Measurements from ENCODE around the gene HIP1R.
"Not testable (repeated sequence)": the region's sequence is repeated elsewhere in the genome, so short reads cannot be mapped to it uniquely, and the experiment has no call there.

The HIP1R gene

DNA sequence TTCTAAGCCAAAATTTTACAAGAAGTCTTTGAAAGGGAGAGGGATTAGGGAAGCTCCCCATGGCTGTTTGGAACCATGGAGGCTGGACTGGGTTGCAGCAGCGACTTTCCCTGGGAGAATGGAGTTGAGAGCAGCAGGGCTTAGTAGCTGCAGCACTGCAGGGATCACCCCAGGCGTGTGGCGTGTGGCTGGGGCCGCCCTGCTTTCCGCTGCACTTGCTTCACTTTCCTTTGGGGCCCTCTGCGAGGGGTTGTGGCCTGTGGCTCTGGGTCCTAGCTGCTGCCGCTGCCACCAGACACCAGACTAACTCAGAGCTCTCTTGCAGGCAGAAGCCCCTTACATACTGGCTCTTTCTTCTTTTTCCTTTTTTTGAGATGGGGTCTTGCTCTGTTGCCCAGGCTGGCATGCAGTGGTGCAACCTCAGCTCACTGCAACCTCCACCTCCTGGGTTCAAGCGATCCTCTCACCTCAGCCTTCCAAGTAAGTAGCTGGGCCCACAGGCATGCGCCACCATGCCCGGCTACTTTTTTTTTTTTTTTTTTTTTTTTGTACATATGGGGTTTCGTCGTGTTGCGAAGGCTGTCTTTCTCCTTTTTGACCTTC, 35.5 kb upstream of the HIP1R start:
- TF ChIP-seq, protein P1, sequence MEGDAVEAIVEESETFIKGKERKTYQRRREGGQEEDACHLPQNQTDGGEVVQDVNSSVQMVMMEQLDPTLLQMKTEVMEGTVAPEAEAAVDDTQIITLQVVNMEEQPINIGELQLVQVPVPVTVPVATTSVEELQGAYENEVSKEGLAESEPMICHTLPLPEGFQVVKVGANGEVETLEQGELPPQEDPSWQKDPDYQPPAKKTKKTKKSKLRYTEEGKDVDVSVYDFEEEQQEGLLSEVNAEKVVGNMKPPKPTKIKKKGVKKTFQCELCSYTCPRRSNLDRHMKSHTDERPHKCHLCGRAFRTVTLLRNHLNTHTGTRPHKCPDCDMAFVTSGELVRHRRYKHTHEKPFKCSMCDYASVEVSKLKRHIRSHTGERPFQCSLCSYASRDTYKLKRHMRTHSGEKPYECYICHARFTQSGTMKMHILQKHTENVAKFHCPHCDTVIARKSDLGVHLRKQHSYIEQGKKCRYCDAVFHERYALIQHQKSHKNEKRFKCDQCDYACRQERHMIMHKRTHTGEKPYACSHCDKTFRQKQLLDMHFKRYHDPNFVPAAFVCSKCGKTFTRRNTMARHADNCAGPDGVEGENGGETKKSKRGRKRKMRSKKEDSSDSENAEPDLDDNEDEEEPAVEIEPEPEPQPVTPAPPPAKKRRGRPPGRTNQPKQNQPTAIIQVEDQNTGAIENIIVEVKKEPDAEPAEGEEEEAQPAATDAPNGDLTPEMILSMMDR (conservative IDR thresholded peaks at IDR 0.05) = no peak
- no peak overlapping the region; the same call in 1 of the 2 replicates for H3K27ac ChIP-seq

DNA sequence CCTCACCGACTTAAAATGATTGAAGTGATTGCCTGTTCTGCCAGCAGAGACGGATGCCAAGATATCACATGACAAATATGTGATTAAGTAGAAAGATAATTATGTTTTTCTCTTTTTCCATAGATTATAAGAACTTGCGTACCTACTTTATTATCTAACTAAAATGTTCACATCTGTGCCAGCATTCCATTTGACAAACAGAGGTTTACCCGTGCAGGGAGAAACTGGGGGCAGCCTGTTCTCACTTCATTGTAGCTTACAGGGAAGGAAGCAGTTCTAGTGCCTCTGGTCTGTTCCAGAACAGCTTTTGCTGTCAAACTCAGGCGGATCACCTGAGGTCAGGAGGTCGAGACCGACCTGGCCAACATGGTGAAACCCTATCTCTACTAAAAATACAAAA, 31.3 kb upstream of the HIP1R start:
- peak overlapping the region; percentile 40 for H3K27ac ChIP-seq
- TF ChIP-seq, protein P1 (conservative IDR thresholded peaks at IDR 0.05) = no peak

DNA sequence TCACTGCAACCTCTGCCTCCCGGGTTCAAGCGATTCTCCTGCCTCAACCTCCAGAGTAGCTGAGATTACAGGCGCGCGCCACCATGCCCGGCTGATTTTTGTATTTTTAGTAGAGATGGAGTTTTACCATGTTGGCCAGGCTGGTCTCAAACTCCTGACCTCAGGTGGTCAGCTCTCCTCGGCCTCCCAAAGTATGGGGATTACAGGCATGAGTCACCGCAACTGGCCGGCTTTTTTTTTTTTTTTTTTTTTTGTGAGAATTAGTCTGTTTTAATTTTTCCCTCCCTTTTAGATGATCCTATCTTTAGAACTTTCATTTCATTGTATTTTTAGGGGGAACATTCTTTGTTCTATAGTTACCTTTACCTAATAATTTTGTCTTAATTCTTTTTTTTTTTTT, 30.3 kb upstream of the HIP1R start:
- H3K27ac ChIP-seq = not testable (repeated sequence)

DNA sequence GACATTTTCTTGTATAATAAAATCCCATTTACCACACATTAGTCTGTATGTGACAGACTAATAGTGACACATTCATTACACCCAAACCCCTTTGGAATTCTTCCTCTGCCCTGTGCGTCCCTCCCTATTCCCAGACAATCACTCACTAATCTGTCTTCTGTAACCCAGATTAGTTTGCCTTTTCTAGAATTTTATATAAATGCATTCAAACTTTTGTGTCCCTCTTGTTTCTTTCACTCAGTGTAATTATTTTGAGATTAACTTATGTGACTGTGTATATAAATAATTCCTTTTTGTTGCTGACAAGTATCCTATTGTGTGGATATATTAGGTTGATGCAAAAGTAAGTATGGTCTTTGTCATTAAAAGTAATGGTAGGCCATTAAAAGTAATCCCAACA, 27.6 kb upstream of the HIP1R start:
- TF ChIP-seq, protein P1 (conservative IDR thresholded peaks at IDR 0.05) = no peak
- no peak overlapping the region for H3K27ac ChIP-seq

DNA sequence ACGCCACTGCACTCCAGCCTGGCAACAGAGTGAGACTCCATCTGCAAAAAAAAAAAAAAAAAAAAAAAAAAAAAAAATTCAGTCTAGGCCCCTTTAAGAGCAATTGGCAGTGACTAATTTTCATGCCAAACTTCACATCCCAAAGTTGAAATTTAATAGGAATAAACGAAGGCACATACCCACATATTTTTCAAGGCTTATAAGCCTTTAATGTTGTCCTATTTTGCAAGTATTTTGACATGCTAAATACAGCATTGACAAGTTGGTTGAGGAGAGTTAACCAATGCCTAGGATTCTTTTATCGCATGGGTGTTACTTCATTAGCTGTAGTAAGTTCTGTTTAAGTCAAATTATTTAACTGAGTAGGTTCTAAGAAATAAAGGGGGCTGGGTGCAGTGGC, 23.5 kb upstream of the HIP1R start:
- no peak overlapping the region for H3K27ac ChIP-seq
- TF ChIP-seq, protein P1 (conservative IDR thresholded peaks at IDR 0.05) = no peak

DNA sequence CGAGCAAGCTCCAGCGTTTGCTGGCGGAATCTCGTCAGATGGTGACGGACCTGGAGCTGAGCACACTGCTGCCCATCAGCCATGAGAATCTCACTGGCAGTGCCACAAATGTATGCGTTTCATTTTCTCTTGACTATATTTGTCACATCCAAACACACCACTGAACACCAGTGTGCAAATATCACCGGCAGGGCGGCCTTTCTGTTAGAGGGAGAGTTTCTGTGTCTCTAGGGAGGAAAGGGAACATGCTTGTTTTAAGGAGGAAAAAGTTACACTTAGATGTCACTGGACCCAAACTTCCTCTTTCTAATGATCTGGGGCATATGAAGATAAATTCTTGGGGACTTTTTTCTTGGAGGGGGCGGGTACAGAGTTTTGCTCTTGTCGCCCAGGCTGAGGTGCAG, 21.9 kb upstream of the HIP1R start:
- TF ChIP-seq, protein P1 (conservative IDR thresholded peaks at IDR 0.05) = no peak
- no peak overlapping the region for H3K27ac ChIP-seq

DNA sequence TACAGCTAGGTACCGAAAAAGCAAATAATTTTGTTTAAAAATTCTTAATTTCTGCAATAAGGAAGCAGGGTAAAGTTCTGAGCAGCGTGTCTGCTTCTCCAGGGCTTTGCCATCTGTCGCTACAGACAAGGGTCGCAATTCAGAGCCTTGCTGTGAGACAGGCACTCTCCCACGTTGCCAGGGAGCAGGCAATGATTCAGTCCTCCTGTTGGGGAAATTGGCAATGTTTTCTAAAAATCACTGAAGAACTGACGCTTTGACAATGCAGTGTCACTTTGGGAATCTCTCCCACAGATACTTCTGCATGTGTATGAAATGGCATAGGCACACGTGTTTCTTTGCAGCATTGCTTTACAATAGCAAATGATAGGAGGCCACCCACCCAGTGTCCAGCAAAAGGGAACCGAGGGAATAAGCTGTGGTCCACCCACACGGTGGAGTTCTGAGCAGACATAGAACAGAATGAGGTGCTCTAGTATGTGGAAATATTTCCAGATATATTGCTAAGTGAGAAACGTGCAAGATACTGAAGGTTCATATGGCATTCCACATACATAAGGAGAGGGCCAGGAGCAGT, 16.0 kb upstream of the HIP1R start:
- TF ChIP-seq, protein P1 (conservative IDR thresholded peaks at IDR 0.05) = no peak
- no peak overlapping the region for H3K27ac ChIP-seq

DNA sequence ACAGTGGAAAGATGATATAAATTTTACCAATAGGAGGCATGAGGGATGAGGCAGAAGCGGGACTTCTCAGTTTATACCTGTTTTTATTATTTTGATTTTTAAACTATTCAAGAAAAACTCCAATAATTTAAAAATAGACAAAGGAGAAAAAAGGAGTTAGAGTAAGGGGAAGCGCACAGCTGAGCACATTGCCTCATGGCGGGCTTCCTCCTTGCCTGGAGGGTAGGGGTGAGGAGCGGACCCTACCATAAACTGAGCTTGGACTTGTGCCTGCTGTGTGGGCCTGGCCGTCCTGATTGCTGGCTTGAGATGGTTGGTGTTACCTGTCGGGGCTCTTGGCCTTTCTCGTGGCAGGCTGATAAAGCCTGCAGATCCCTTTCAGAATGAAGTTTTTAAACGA, 15.1 kb upstream of the HIP1R start:
- no peak overlapping the region for H3K27ac ChIP-seq
- TF ChIP-seq, protein P1 (conservative IDR thresholded peaks at IDR 0.05) = no peak

Measured in VCaP (cell line).